NT2/D1 (cell line): Measurements from ENCODE around the gene IRF2.

Experiments
- SUZ12 ChIP-seq: IDR thresholded peaks from 2 replicates; pipeline ENCODE4 v1.6.1; 2011; ENCODE audit not compliant: insufficient read length, insufficient read depth; ENCODE audit errors: extremely low read depth
- YY1 ChIP-seq: IDR thresholded peaks from 2 replicates; pipeline ENCODE4 v1.6.1; 2011; ENCODE audit not compliant: insufficient read length, insufficient read depth
- ZNF274 ChIP-seq: IDR thresholded peaks from 2 replicates; pipeline ENCODE4 v1.6.1; 2011; ENCODE audit warnings: mild to moderate bottlenecking, low read depth, low read length

DNA sequence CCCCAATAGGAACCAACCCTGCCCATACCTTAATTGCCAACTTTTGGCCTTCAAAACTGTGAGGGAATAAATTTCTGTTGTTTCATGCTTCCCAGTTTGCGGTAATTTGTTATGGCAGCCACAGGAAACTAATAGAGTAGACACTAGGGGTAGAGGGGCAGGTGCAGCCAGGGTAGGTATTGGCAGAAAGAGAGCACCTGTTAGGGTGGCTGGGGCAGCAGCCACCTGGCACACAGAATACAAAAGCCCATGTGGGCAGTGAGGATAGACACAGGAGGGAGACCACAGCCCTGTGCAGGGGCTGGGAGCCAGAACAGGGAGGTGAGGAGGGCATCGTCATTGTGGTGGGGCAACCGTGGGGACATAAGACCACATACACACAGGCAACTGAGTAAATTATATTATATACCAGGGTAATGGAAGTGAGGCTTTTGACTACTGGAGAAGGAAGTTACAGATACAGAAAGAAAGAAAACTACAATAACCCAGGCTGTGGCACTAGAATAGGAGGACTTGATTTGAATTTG is 28.2 kb downstream of the IRF2 start:
- TF ChIP-seq YY1, result no peak
- TF ChIP-seq ZNF274, result no peak
- TF ChIP-seq SUZ12, result no peak
